Activated T-helper 1 cell treated with anti-CD3 and anti-CD28 coated beads, Interleukin-12 subunit alpha, Interleukin-12 subunit beta, Interleukin-2, Interleukin-4 antibody, amounts not matched to agents 30 ng/mL and 10 ng/mL and 1 ng/mL, durations not matched to agents 14 hours and 24 hours and 36 hours (primary cell): ENCODE measurements around the gene NBPF1. TPM values are rescaled to one million over a fixed set of nuclear protein-coding genes. Genes with fewer than 3 reads are reported as not detected.
"Not testable (repeated sequence)": the region's sequence is repeated elsewhere in the genome, so short reads cannot be mapped to it uniquely, and the experiment has no call there.

Experiments used
- DNase-seq: peaks from one replicate; pipeline ENCODE4 v3.0.0; 2021; ENCODE audit warnings: low spot score
- H3K27ac Mint-ChIP-seq: one replicate; pipeline ENCODE4 v1.8.0; 2021; ENCODE audit warnings: mild to moderate bottlenecking, mixed read lengths
- H3K27me3 Mint-ChIP-seq: one replicate; pipeline ENCODE4 v1.8.0; 2022; ENCODE audit warnings: mild to moderate bottlenecking, moderate library complexity, mixed read lengths; ENCODE audit not compliant: insufficient read depth
- H3K36me3 Mint-ChIP-seq: one replicate; pipeline ENCODE4 v1.8.0; 2021; ENCODE audit warnings: low read depth, mixed read lengths
- H3K4me1 Mint-ChIP-seq: one replicate; pipeline ENCODE4 v1.8.0; 2021; ENCODE audit warnings: low read depth, mixed read lengths
- H3K4me3 Mint-ChIP-seq: one replicate; pipeline ENCODE4 v1.8.0; 2021; ENCODE audit warnings: mild to moderate bottlenecking, moderate library complexity, mixed read lengths
- H3K9me3 Mint-ChIP-seq: one replicate; pipeline ENCODE4 v1.8.0; 2021; ENCODE audit warnings: mixed read lengths
- intact Hi-C: fragments of 100-400 bp; cut with micrococcal nuclease; formaldehyde crosslinking; loops from one replicate; pipeline ENCODE4 v1.15.1; 2024
- total RNA-seq: library from RNA; stranded (reverse); gene quantifications from 2 replicates; pipeline ENCODE4 v1.2.3, GENCODE V29; 2022

The NBPF1 gene
- total RNA-seq, 1 donor from 2014 or later: 6.1 TPM

DNA sequence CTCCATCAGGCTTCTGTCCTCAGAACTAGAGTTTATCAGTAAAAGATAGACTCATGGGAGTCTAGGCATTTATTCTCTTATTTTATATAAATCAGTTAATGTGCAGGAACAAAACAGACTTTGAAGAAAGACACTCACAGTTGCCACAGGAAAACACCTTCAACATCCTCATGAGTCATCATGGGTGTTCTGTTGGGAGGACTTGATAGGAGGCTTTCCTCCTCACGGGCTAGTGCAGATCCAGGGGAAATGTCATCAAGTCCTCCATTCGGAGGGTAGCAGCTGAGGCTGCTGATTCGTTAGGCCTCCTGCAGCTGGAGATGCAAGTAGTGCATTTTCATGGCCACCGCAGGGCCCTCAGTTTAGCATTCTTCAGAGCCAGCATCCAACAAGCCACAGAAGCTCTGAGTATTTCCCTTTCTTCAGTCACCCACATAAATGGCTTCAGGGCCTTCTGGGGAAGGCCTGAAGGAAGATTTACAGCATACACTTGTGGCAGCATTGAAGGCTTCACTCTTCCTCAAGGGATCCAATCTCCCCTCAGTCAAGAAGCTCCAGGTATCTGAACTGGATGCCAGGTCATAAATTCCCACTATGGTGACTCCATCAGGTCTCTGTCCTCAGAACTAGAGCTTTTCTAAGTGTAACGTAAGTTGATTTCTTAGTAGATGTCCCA lies 10.9 kb downstream of the NBPF1 start:
- H3K9me3 Mint-ChIP-seq, H3K27me3 Mint-ChIP-seq, H3K27ac Mint-ChIP-seq, H3K36me3 Mint-ChIP-seq, H3K4me1 Mint-ChIP-seq, H3K4me3 Mint-ChIP-seq, intact Hi-C loops, DNase-seq: not testable (repeated sequence)

- H3K4me1 Mint-ChIP-seq, H3K36me3 Mint-ChIP-seq, intact Hi-C loops, DNase-seq, H3K4me3 Mint-ChIP-seq, H3K9me3 Mint-ChIP-seq, H3K27ac Mint-ChIP-seq, H3K27me3 Mint-ChIP-seq: not testable (repeated sequence)
These were observed 12.2 kb downstream of the NBPF1 start for GRCh38 chr1:16600855-16601786.

DNA sequence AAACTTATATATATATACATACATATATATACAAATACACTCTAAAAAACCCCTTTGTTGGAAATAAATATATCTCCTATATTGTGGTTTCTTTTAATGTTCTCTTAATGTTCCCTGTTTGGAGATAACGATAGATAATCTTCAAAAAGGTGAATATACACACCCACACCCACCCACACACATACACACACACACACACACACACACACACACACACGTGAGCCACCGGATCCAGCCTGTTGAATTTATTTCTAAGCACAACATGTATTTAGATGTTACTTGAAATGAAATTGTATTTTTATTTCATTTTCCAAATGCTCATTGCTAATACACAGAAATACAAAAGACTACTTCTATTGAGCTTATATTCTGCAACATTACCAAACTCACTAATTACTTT lies 14.0 kb downstream of the NBPF1 start:
- H3K4me1 Mint-ChIP-seq, DNase-seq, H3K9me3 Mint-ChIP-seq, intact Hi-C loops, H3K36me3 Mint-ChIP-seq, H3K27me3 Mint-ChIP-seq, H3K27ac Mint-ChIP-seq, H3K4me3 Mint-ChIP-seq: not testable (repeated sequence)

DNA sequence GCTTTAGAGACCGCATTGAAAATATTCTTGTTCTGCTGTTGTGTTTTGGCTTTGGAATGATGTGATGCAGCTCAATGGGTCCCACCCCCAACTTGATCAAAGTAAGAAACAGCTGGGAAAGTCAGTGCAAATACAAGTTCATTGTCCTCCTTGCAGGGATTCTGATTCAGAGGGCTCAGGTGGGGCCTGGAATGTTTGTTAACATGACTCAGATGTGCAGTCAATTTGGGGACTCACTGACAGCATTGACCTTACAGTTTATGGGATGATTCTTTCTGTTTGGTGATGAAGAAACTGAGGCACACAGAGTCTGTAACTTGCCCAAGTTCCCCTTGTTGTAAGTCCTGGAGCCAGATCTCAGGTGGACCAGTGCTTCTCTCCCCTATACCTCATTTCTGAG lies 18.1 kb downstream of the NBPF1 start:
- DNase-seq, H3K36me3 Mint-ChIP-seq, H3K4me1 Mint-ChIP-seq, H3K4me3 Mint-ChIP-seq, H3K9me3 Mint-ChIP-seq, H3K27me3 Mint-ChIP-seq, intact Hi-C loops, H3K27ac Mint-ChIP-seq: not testable (repeated sequence)

DNA sequence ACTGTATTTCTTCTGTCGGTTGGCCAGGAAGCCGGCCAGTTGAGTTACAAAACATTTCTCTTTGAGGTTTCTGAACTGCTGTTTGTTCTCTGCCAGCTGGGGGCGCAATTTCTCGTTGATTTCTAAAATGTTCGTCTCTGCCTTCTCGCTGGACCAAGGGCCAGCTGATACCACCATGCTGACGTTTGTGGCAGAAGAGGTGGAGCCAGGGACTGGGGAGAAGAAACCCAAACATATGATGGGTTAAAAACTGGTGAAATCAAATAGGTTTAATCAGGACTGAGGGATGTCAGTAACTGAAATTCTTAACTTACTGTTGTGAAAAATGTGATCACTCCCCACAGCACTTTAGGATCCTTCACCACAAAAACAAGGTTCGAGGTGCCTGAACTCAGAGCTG lies 21.5 kb downstream of the NBPF1 start:
- H3K4me3 Mint-ChIP-seq, H3K4me1 Mint-ChIP-seq, H3K27ac Mint-ChIP-seq, intact Hi-C loops, H3K27me3 Mint-ChIP-seq, H3K9me3 Mint-ChIP-seq, H3K36me3 Mint-ChIP-seq, DNase-seq: not testable (repeated sequence)

DNA sequence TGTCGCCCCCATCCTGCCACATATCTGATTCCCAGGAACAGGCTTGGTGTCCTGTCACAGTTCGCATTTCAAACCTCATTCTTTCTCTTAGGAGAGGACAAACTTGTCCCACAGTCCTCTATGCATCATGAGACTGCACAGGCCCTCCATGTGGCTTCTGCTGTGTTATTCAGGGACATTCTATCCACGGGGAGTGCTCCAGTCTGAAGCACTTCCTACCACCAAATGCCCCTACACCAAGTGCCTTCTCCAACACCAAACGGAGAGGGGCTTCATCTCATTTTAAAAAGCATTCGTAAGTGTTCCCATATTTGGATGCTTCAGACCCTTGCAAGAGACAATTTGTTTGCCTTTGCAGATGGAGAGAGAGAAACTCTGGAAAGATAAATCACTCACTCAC lies 25.3 kb downstream of the NBPF1 start:
- H3K9me3 Mint-ChIP-seq, H3K4me1 Mint-ChIP-seq, H3K27me3 Mint-ChIP-seq, H3K36me3 Mint-ChIP-seq, H3K4me3 Mint-ChIP-seq, DNase-seq, intact Hi-C loops, H3K27ac Mint-ChIP-seq: not testable (repeated sequence)

GRCh38 chr1:16587639-16588038 lies 25.7 kb downstream of the NBPF1 start:
- H3K4me3 Mint-ChIP-seq, H3K36me3 Mint-ChIP-seq, DNase-seq, H3K27me3 Mint-ChIP-seq, H3K4me1 Mint-ChIP-seq, H3K9me3 Mint-ChIP-seq, H3K27ac Mint-ChIP-seq, intact Hi-C loops: not testable (repeated sequence)

GRCh38 chr1:16565324-16565723 lies 48.0 kb downstream of the NBPF1 start:
- intact Hi-C loops, H3K36me3 Mint-ChIP-seq, DNase-seq, H3K4me3 Mint-ChIP-seq, H3K27ac Mint-ChIP-seq, H3K4me1 Mint-ChIP-seq, H3K9me3 Mint-ChIP-seq, H3K27me3 Mint-ChIP-seq: not testable (repeated sequence)

- H3K4me3 Mint-ChIP-seq, H3K4me1 Mint-ChIP-seq, H3K27me3 Mint-ChIP-seq, DNase-seq, intact Hi-C loops, H3K9me3 Mint-ChIP-seq, H3K36me3 Mint-ChIP-seq, H3K27ac Mint-ChIP-seq: not testable (repeated sequence)
These were observed 52.3 kb downstream of the NBPF1 start for GRCh38 chr1:16561035-16561434.

- intact Hi-C loops, H3K4me3 Mint-ChIP-seq, H3K9me3 Mint-ChIP-seq, H3K27ac Mint-ChIP-seq, DNase-seq, H3K36me3 Mint-ChIP-seq, H3K27me3 Mint-ChIP-seq, H3K4me1 Mint-ChIP-seq: not testable (repeated sequence)
These were observed 52.9 kb downstream of the NBPF1 start for GRCh38 chr1:16560498-16560897.

DNA sequence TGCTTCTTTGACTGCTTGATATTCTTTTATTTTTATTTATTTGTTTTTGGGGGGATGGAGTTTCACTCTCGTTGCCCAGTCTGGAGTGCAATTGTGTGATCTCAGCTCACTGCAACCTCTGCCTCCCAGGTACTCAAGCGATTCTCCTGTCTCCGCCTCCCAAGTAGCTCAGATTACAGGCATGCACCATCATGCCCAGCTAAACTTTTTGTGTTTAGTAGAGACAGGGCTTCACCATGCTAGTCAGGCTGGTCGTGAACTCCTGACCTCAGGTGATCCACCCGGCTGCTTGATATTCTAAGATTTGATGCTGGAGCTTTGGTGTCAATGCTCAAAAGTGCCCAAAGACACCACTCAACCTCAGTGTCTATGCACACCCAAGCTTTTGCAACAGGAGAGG lies 53.7 kb downstream of the NBPF1 start:
- H3K9me3 Mint-ChIP-seq, intact Hi-C loops, H3K27ac Mint-ChIP-seq, H3K27me3 Mint-ChIP-seq, DNase-seq, H3K4me3 Mint-ChIP-seq, H3K4me1 Mint-ChIP-seq, H3K36me3 Mint-ChIP-seq: not testable (repeated sequence)

DNA sequence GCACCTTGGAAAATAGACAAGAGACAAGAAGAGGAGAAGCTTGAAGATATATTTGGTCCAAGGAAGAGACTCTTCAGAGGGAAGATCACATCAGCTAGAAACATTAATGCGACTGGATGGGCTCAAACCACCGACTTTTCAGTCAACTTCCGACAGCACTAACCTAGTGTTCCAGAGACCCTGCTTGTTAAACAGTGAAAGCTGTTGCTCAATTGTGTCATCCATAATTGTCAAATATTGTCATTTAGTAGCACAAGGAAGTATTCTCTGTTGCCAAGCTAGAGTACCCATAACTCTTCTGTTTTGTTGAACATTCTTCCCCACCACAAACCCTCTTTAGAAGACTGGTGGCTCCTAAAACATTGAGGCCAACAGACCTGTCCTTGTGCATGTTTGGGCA lies 56.3 kb downstream of the NBPF1 start:
- intact Hi-C loops, H3K27ac Mint-ChIP-seq, H3K27me3 Mint-ChIP-seq, DNase-seq, H3K9me3 Mint-ChIP-seq, H3K36me3 Mint-ChIP-seq, H3K4me1 Mint-ChIP-seq, H3K4me3 Mint-ChIP-seq: not testable (repeated sequence)

DNA sequence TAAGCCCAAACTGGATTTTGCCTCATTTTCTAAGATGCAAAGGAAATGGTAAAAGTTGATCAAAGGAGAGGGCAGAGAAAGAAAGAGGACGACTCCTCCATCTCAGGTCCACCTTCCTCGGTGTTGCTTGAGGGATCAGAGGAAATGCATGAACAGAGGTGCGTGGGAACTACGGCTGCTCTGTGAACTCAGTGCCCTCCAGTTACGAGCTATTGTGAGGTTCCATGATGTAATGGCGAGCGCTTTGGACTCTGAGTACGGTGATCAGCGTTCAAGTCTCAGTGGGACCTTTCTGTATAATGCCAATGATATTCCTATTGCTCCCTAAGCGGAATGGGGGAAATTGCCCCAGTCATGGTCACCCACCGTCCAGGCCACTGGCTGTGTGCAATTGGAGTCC lies 60.1 kb downstream of the NBPF1 start:
- DNase-seq, H3K27me3 Mint-ChIP-seq, H3K9me3 Mint-ChIP-seq, H3K4me1 Mint-ChIP-seq, H3K27ac Mint-ChIP-seq, H3K4me3 Mint-ChIP-seq, intact Hi-C loops, H3K36me3 Mint-ChIP-seq: not testable (repeated sequence)
